ENCODE data around the gene TEX36.

DNA sequence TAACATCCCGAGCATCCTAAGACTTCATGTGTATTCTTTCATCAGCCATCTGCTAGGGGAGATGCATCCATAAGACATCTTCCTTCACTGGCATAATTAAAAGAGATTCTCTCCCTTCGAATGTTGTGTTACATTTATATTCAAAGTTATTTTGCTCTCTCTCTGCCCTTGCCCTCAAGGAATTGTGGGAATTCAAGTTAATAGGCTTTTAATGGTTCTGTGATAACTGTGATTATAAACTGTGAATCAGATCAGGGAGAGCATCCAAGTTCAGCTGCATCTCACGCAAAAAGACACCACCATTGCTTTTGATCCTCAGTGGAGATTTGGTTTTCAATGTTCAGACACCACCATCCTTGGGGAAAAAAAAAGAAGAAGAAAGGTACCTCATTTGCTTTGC lies 9.2 kb upstream of the TEX36 start:
- TF ChIP-seq, protein P1, sequence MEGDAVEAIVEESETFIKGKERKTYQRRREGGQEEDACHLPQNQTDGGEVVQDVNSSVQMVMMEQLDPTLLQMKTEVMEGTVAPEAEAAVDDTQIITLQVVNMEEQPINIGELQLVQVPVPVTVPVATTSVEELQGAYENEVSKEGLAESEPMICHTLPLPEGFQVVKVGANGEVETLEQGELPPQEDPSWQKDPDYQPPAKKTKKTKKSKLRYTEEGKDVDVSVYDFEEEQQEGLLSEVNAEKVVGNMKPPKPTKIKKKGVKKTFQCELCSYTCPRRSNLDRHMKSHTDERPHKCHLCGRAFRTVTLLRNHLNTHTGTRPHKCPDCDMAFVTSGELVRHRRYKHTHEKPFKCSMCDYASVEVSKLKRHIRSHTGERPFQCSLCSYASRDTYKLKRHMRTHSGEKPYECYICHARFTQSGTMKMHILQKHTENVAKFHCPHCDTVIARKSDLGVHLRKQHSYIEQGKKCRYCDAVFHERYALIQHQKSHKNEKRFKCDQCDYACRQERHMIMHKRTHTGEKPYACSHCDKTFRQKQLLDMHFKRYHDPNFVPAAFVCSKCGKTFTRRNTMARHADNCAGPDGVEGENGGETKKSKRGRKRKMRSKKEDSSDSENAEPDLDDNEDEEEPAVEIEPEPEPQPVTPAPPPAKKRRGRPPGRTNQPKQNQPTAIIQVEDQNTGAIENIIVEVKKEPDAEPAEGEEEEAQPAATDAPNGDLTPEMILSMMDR (IDR thresholded peaks at IDR 0.05): no peak
- TF ChIP-seq POLR2A (IDR thresholded peaks at IDR 0.05): no peak

All from testis (tissue), 2 donors.